GM19239 (cell line): ENCODE measurements around the gene RETREG2.
A peak's percentile ranks its signal among the peaks of the same experiment; 100 is the strongest.

Experiments used
- DNase-seq: peaks from one replicate; pipeline ENCODE4 v3.0.0; 2011; ENCODE audit warnings: low spot score; ENCODE audit not compliant: insufficient read length
- FAIRE-seq: peaks from 2 replicates; lab custom pipeline; 2011; peaks lifted over from hg19 to GRCh38; lab: Jason Lieb, UNC

Gene RETREG2

GRCh38 chr2:219230059-219230540 is 52.0 kb downstream of the RETREG2 start:
- DNase-seq (no peak), FAIRE-seq (peak; percentile 74)

DNA sequence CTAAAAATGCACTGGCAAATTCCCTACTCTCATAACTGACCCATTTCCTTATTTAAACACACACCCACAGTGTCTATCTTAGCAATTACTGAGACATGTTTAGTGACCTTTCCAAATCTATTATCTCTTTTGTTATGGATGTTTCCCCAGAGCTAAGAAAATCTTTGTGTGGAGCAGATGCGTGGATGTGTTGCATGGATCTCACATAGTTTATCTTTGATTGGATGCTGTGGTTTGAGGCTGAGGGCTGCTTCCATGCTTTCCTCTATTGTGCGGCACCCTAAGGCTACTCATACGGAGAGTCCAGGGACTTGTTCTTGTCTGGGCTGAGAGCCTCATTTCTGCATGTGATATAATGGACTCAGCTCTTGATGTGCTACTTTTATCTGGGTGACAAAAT is 56.3 kb downstream of the RETREG2 start:
- DNase-seq (no peak), FAIRE-seq (no peak)
